Astrocyte (in vitro differentiated cells and primary cell): ENCODE data around the gene GTF2F1. TPM values are rescaled to one million over a fixed set of nuclear protein-coding genes. Genes with fewer than 3 reads are reported as not detected.

Experiments
- DNase-seq: peaks from one replicate; pipeline ENCODE4 v3.0.0-alpha.2; 2010; ENCODE audit warnings: low read depth
- FAIRE-seq: peaks from 2 replicates; lab custom pipeline; 2011; peaks lifted over from hg19 to GRCh38; lab: Jason Lieb, UNC
- H2AFZ ChIP-seq: 2 replicates; pipeline ENCODE4 v1.6.0; 2012; ENCODE audit warnings: low read depth, low read length, inconsistent platforms
- H3K27ac ChIP-seq: 2 replicates; pipeline ENCODE4 v1.5.1; 2011; ENCODE audit warnings: low read depth, low read length, inconsistent platforms
- H3K27me3 ChIP-seq: 2 replicates; pipeline ENCODE4 v1.6.0; 2011; ENCODE audit warnings: low read length, inconsistent platforms; ENCODE audit not compliant: insufficient read depth
- H3K36me3 ChIP-seq: 2 replicates; pipeline ENCODE4 v1.5.1; 2011; ENCODE audit warnings: low read length, inconsistent platforms; ENCODE audit not compliant: insufficient read depth
- H3K4me1 ChIP-seq: 2 replicates; pipeline ENCODE4 v1.5.1; 2011; ENCODE audit warnings: low read length, inconsistent platforms; ENCODE audit not compliant: insufficient read depth
- H3K4me2 ChIP-seq: 2 replicates; pipeline ENCODE4 v1.6.0; 2012; ENCODE audit warnings: low read length, inconsistent platforms
- H3K4me3 ChIP-seq: 2 replicates; pipeline ENCODE4 v1.5.1; 2011; ENCODE audit warnings: low read depth, mild to moderate bottlenecking, low read length, inconsistent platforms; ENCODE audit not compliant: insufficient read depth
- H3K79me2 ChIP-seq: 2 replicates; pipeline ENCODE4 v1.6.0; 2012; ENCODE audit warnings: mild to moderate bottlenecking, low read length, inconsistent platforms; ENCODE audit not compliant: insufficient read depth
- H3K9ac ChIP-seq: 2 replicates; pipeline ENCODE4 v1.6.0; 2012; ENCODE audit warnings: mild to moderate bottlenecking, low read length, inconsistent platforms
- H3K9me3 ChIP-seq: 2 replicates; pipeline ENCODE4 v1.5.1; 2012; ENCODE audit warnings: low read depth, mild to moderate bottlenecking, low read length, inconsistent platforms; ENCODE audit not compliant: insufficient read depth
- H4K20me1 ChIP-seq: 2 replicates; pipeline ENCODE4 v1.6.0; 2012; ENCODE audit warnings: low read length, inconsistent platforms; ENCODE audit not compliant: insufficient read depth
- H3K27ac Mint-ChIP-seq: one replicate; pipeline ENCODE4 v1.8.0; 2021; ENCODE audit warnings: mild to moderate bottlenecking, mixed read lengths; ENCODE audit not compliant: unreplicated experiment
- H3K27me3 Mint-ChIP-seq: one replicate; pipeline ENCODE4 v1.8.0; 2021; ENCODE audit warnings: low read depth, mixed read lengths; ENCODE audit not compliant: unreplicated experiment
- H3K36me3 Mint-ChIP-seq: one replicate; pipeline ENCODE4 v1.8.0; 2021; ENCODE audit warnings: low read depth, mixed read lengths; ENCODE audit not compliant: unreplicated experiment
- H3K4me1 Mint-ChIP-seq: one replicate; pipeline ENCODE4 v1.8.0; 2021; ENCODE audit warnings: low read depth, mixed read lengths; ENCODE audit not compliant: unreplicated experiment
- H3K4me3 Mint-ChIP-seq: one replicate; pipeline ENCODE4 v1.8.0; 2021; ENCODE audit warnings: mild to moderate bottlenecking, moderate library complexity, mixed read lengths; ENCODE audit not compliant: unreplicated experiment
- H3K9me3 Mint-ChIP-seq: one replicate; pipeline ENCODE4 v1.8.0; 2021; ENCODE audit warnings: mild to moderate bottlenecking, mixed read lengths; ENCODE audit not compliant: unreplicated experiment
- CTCF ChIP-seq: IDR thresholded peaks from 2 replicates; pipeline ENCODE4 v1.5.1; 2011; ENCODE audit warnings: low read depth, mild to moderate bottlenecking, inconsistent platforms, low read length, moderate library complexity; ENCODE audit not compliant: insufficient read depth
- EZH2 ChIP-seq: IDR thresholded peaks from 2 replicates; pipeline ENCODE4 v1.6.1; 2012; ENCODE audit warnings: mild to moderate bottlenecking, low read length, inconsistent platforms; ENCODE audit not compliant: insufficient read depth
- total RNA-seq: library from RNA; stranded (reverse); gene quantifications from 2 replicates; pipeline ENCODE4 v1.2.1, GENCODE V29; 2021

GTF2F1 gene
- total RNA-seq, 1 donor from 2014 or later: 92.3 TPM

GRCh38 chr19:6416658-6417405 is 23.9 kb upstream of the GTF2F1 start:
- Histone ChIP-seq H2AFZ (no peak overlapping the region), H3K36me3 (peaks cover 20% of the 10 kb centered on the region), H3K79me2 (peaks cover 42% of the 10 kb centered on the region), H3K27ac (no peak overlapping the region), H3K9ac (no peak overlapping the region), H3K9me3 (no peaks in the 10 kb centered on the region), H4K20me1 (peaks cover 56% of the 10 kb centered on the region), H3K27me3 (no peaks in the 10 kb centered on the region), H3K4me1 (no peaks in the 10 kb centered on the region), H3K4me2 (no peak overlapping the region), H3K4me3 (no peak overlapping the region)
- Mint-ChIP-seq H3K27ac (no peak overlapping the region), H3K27me3 (no peaks in the 10 kb centered on the region), H3K4me1 (no peaks in the 10 kb centered on the region), H3K9me3 (no peaks in the 10 kb centered on the region), H3K36me3 (peaks cover 6% of the 10 kb centered on the region), H3K4me3 (no peak overlapping the region)
- TF ChIP-seq CTCF (no peak), EZH2 (no peak)
- DNase-seq (no peak), FAIRE-seq (no peak)

- no peak for FAIRE-seq
- peaks cover 5% of the 10 kb centered on the region for H3K36me3 Mint-ChIP-seq
- no peak overlapping the region for H3K27ac Mint-ChIP-seq
Measured at GRCh38 chr19:6415591-6416190, 22.7 kb upstream of the GTF2F1 start.

More at GRCh38 chr19:6415591-6416190, 22.7 kb upstream of the GTF2F1 start:
- Histone ChIP-seq H4K20me1 (peaks cover 45% of the 10 kb centered on the region), H3K27ac (no peak overlapping the region), H3K4me1 (no peaks in the 10 kb centered on the region), H3K27me3 (no peaks in the 10 kb centered on the region), H3K36me3 (peaks cover 16% of the 10 kb centered on the region), H2AFZ (no peak overlapping the region), H3K4me3 (no peak overlapping the region), H3K9ac (no peak overlapping the region), H3K79me2 (peaks cover 30% of the 10 kb centered on the region), H3K4me2 (no peak overlapping the region), H3K9me3 (no peaks in the 10 kb centered on the region)
- H3K4me3 Mint-ChIP-seq: no peak overlapping the region
- no peaks in the 10 kb centered on the region for H3K4me1 Mint-ChIP-seq
- no peaks in the 10 kb centered on the region for H3K27me3 Mint-ChIP-seq
- DNase-seq: no peak
- TF ChIP-seq EZH2: no peak
- no peak for TF ChIP-seq CTCF
- no peaks in the 10 kb centered on the region for H3K9me3 Mint-ChIP-seq
